Gastroesophageal sphincter (tissue), 4 donors: ENCODE measurements around the gene C4orf50. TPM values are rescaled to one million over a fixed set of nuclear protein-coding genes. Genes with fewer than 3 reads are reported as not detected.
A peak's percentile ranks its signal among the peaks of the same experiment; 100 is the strongest.

Experiments used
- ATAC-seq: fragments of 150-250 bp; one replicate; pipeline ENCODE4 v1.9.1; 2016; ENCODE audit warnings: mild to moderate bottlenecking, moderate library complexity
- H3K27ac ChIP-seq, 4 donors: fragments of 200-600 bp; sonication (generic) in 3 of 4; 1 replicate in 3 of 4; 2 replicates in 1 of 4; pipeline ENCODE4 v1.5.1; 2016 to 2019
- H3K27me3 ChIP-seq: fragments of 200-600 bp; sonication (generic); one replicate; pipeline ENCODE4 v1.5.1; 2019
- H3K36me3 ChIP-seq, 2 donors: fragments of 200-600 bp; sonication (generic); one replicate each; pipeline ENCODE4 v1.5.1; 2019; ENCODE audit warnings: control low read depth in 1 of 2
- H3K4me1 ChIP-seq, 3 donors: fragments of 200-600 bp; sonication (generic); 1 replicate in 2 of 3; 2 replicates in 1 of 3; pipeline ENCODE4 v1.5.1; 2016 to 2019; ENCODE audit warnings: control low read depth in 2 of 3
- H3K4me3 ChIP-seq, 2 donors: fragments of 200-600 bp; sonication (generic); one replicate each; pipeline ENCODE4 v1.5.1; 2019; ENCODE audit warnings: mild to moderate bottlenecking in 1 of 2, moderate library complexity in 1 of 2
- H3K9me3 ChIP-seq, 3 donors: fragments of 200-600 bp; sonication (generic); one replicate each; pipeline ENCODE4 v1.5.1; 2017 to 2019; ENCODE audit warnings: control low read depth in 2 of 3
- CTCF ChIP-seq, 4 experiments: fragments of 200-600 bp in 2 of 4; fragments of 450-650 bp in 2 of 4; sonication (generic) in 1 of 4; IDR thresholded peaks; one replicate each; pipeline ENCODE4 v1.5.1; 2017 to 2019; ENCODE audit warnings: antibody characterized with exemption in 4 of 4, mild to moderate bottlenecking in 2 of 4, moderate library complexity in 2 of 4
- EP300 ChIP-seq: sonication (generic); formaldehyde crosslinking; IDR thresholded peaks from one replicate; pipeline ENCODE4 v1.6.1; 2017; ENCODE audit warnings: antibody characterized with exemption, mild to moderate bottlenecking
- POLR2A ChIP-seq, 2 donors: fragments of 450-650 bp; IDR thresholded peaks; one replicate each; pipeline ENCODE4 v1.6.1; 2017; ENCODE audit warnings: antibody characterized with exemption in 2 of 2, mild to moderate bottlenecking in 2 of 2, moderate library complexity in 1 of 2
- POLR2AphosphoS5 ChIP-seq: sonication (generic); formaldehyde crosslinking; IDR thresholded peaks from one replicate; pipeline ENCODE4 v1.6.1; 2017; ENCODE audit warnings: antibody characterized with exemption
- WGBS, 2 donors: methylation state at CpG; one replicate each; pipeline ENCODE4 v1.1.5; 2018; ENCODE audit warnings: low coverage in 1 of 2; 5-methylcytosine and 5-hydroxymethylcytosine counted together
- total RNA-seq, 4 donors: library from RNA; depleted of rRNA; stranded (reverse); fragments of >200 nt; gene quantifications; one replicate each; pipeline ENCODE4 v1.1.0, GENCODE V29; 2016

Gene C4orf50
- total RNA-seq, 4 donors from 2014 or later = under 0.01 to 0.25 (median 0.12) TPM

- peaks cover 0 to 7% (median 0%) of the 10 kb centered on the region in 3 donors for H3K9me3 ChIP-seq
- no peaks in the 10 kb centered on the region for H3K36me3 ChIP-seq
- peaks cover 0 to 50% (median 14%) of the 10 kb centered on the region in 3 donors for H3K4me1 ChIP-seq
- peaks cover 100% of the 10 kb centered on the region for H3K27me3 ChIP-seq
- no CpG with 5 or more reads among the region's 100 CpGs for WGBS, 2 donors
- no peak for TF ChIP-seq CTCF (IDR thresholded peaks at IDR 0.05)
- TF ChIP-seq EP300 = no peak
- TF ChIP-seq POLR2AphosphoS5 = no peak
- TF ChIP-seq POLR2A (IDR thresholded peaks at IDR 0.05) = no peak
- peak overlapping the region in 1 of 2 donors; percentile 32 for H3K4me3 ChIP-seq
- no peak for ATAC-seq
- H3K27ac ChIP-seq = no peak overlapping the region
Measured at GRCh38 chr4:5892323-5893003, 125.8 kb downstream of the C4orf50 start.

GRCh38 chr4:5891563-5892322 is 126.5 kb downstream of the C4orf50 start:
- 12 to 25% methylated on average over 4 to 7 of the region's 34 CpGs for WGBS, 2 donors
- Histone ChIP-seq H3K36me3 (no peaks in the 10 kb centered on the region), H3K27me3 (peaks cover 100% of the 10 kb centered on the region), H3K4me3 (no peak overlapping the region), H3K4me1 (peaks cover 0 to 55% (median 18%) of the 10 kb centered on the region in 3 donors), H3K9me3 (peaks cover 0 to under 1% (median 0%) of the 10 kb centered on the region in 3 donors), H3K27ac (no peak overlapping the region)
- TF ChIP-seq POLR2AphosphoS5 (no peak), CTCF (IDR thresholded peaks at IDR 0.05) (no peak), EP300 (no peak), POLR2A (IDR thresholded peaks at IDR 0.05) (no peak)
- ATAC-seq = no peak

DNA sequence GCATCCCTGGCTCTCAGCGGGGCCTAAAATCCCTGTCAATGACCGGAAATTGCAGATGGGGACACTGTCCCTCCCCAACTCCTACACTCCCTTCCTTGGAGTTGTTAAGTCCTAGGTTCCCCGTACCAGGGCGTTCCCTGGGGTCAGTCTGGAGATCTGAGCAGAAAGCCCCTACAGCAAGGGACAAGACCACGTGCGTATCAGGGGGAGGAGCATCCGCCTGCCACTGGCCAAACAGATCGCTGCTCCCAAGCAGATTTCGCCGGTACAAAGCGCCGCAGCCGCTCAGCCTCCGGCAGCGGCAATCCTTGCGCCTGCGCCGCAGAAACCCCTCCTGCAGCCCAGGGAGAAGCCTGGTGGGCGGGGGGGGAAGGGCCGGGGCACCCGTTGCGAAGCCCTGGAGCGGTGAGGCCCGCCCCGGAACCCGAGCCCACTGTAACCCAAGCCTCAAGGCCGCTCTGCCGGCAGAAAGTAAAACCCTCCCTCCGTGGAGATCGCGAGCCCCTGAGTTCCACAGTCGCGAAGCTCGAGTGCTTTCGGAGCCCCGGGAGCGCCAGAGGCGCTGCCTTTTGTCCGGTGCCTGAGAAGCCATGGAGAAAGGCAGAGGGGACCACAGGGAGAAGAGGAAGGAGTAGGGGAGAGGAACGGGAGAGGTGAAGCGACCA is 128.0 kb downstream of the C4orf50 start:
- Histone ChIP-seq H3K36me3 (no peaks in the 10 kb centered on the region), H3K9me3 (no peaks in the 10 kb centered on the region), H3K4me1 (peaks cover 0 to 55% (median 18%) of the 10 kb centered on the region in 3 donors), H3K27me3 (peaks cover 100% of the 10 kb centered on the region), H3K27ac (no peak overlapping the region), H3K4me3 (peak overlapping the region in 1 of 2 donors; percentile 28)
- no peak for ATAC-seq
- WGBS, 2 donors = 0% methylated on average over 3 of the region's 41 CpGs; no CpG with 5 or more reads in 1 of the 2 donors
- TF ChIP-seq POLR2AphosphoS5 (no peak), EP300 (no peak), POLR2A (IDR thresholded peaks at IDR 0.05) (no peak), CTCF (IDR thresholded peaks at IDR 0.05) (no peak)

GRCh38 chr4:5889002-5889696 is 129.1 kb downstream of the C4orf50 start:
- H3K4me3 ChIP-seq = peak overlapping the region in 1 of 2 donors; percentile 57
- no peaks in the 10 kb centered on the region for H3K9me3 ChIP-seq
- peaks cover 0 to 55% (median 18%) of the 10 kb centered on the region in 3 donors for H3K4me1 ChIP-seq
- H3K36me3 ChIP-seq = no peaks in the 10 kb centered on the region
- H3K27me3 ChIP-seq = peaks cover 95% of the 10 kb centered on the region
- H3K27ac ChIP-seq = no peak overlapping the region
- no peak for ATAC-seq
- WGBS, 2 donors = 9 to 21% methylated on average over 5 to 7 of the region's 8 CpGs
- TF ChIP-seq POLR2AphosphoS5 (no peak), POLR2A (IDR thresholded peaks at IDR 0.05) (no peak), CTCF (IDR thresholded peaks at IDR 0.05) (no peak), EP300 (no peak)
